K562 (cell line): ENCODE data around the gene TENT5A. TPM values are rescaled to one million over a fixed set of nuclear protein-coding genes. Genes with fewer than 3 reads are reported as not detected.

Experiments
- ATAC-seq: fragments of 200-7000 bp; cut with Tn5 transposase; 3 replicates; pipeline ENCODE4 v1.9.1; 2020; ENCODE audit warnings: moderate library complexity
- BruUV-seq: library from RNA; stranded (reverse); fragments of 400-500 nt; replicated peaks from 2 replicates; lab custom pipeline; 2021; lab: Mats Ljungman, UMichigan
- CTCF ChIA-PET: fragments of 300-600 bp; formaldehyde crosslinking; extraction: SDS; loops from one replicate; lab custom pipeline; 2021; ENCODE audit warnings: low intra/inter-chr PET ratio; lab: Yijun Ruan, JAX
- POLR2A ChIA-PET: fragments of 300-600, 350-650 bp; sonication (Branson Sonifier 250); formaldehyde crosslinking; extraction: SDS; loops from one replicate; lab custom pipeline; 2021; ENCODE audit warnings: antibody characterized with exemption, inconsistent platforms; lab: Yijun Ruan, JAX
- DNase-seq, 4 experiments: peaks; one replicate each; pipeline versions ENCODE4 v3.0.0 to v3.0.0-alpha.2; 2011 to 2018; ENCODE audit warnings: low spot score in 3 of 4, mixed read lengths in 3 of 4; ENCODE audit errors: extremely low read depth in 1 of 4
- FAIRE-seq: peaks from 2 replicates; lab custom pipeline; 2011; peaks lifted over from hg19 to GRCh38; lab: Jason Lieb, UNC
- H2AFZ ChIP-seq: 2 replicates; pipeline ENCODE4 v1.6.0; 2011; ENCODE audit warnings: low read depth, low read length, control low read depth, inconsistent platforms
- H3K27ac ChIP-seq: fragments of 200-600 bp; 3 replicates; pipeline ENCODE4 v1.8.0; 2011; ENCODE audit warnings: low read depth, mild to moderate bottlenecking, control low read depth, inconsistent platforms, low read length, moderate library complexity, mixed read lengths; ENCODE audit errors: extremely low read depth
- H3K27me3 ChIP-seq, 2 experiments: fragments of 300-600 bp in 1 of 2; 2 replicates in 1 of 2; 3 replicates in 1 of 2; pipeline versions ENCODE4 v1.6.0 to v1.8.0; 2011; ENCODE audit warnings: inconsistent platforms in 2 of 2, low read length in 2 of 2, mild to moderate bottlenecking in 1 of 2, mixed read lengths in 1 of 2, moderate library complexity in 1 of 2; ENCODE audit not compliant: control insufficient read depth in 2 of 2, insufficient read depth in 2 of 2
- H3K36me3 ChIP-seq: fragments of 300-600 bp; 3 replicates; pipeline ENCODE4 v1.8.0; 2011; ENCODE audit warnings: mild to moderate bottlenecking, low read length, inconsistent platforms; ENCODE audit not compliant: control insufficient read depth, insufficient read depth
- H3K4me1 ChIP-seq, 2 experiments: fragments of 200-600 bp in 1 of 2; replicated peaks in 1 of 2; 2 replicates in 1 of 2; 3 replicates in 1 of 2; pipeline versions ENCODE4 v1.5.1 to v1.8.0; 2011; ENCODE audit warnings: inconsistent platforms in 2 of 2, low read length in 2 of 2, mild to moderate bottlenecking in 1 of 2, mixed read lengths in 1 of 2, moderate library complexity in 1 of 2; ENCODE audit not compliant: control insufficient read depth in 2 of 2, insufficient read depth in 2 of 2
- H3K4me2 ChIP-seq: 2 replicates; pipeline ENCODE4 v1.6.1; 2011; ENCODE audit warnings: low read length, control low read depth, inconsistent platforms, mixed read lengths; ENCODE audit not compliant: insufficient read depth
- H3K4me3 ChIP-seq: fragments of 200-600 bp; sonication (generic), shearing (Covaris generic); 2 replicates; pipeline ENCODE4 v1.5.1; 2016; ENCODE audit warnings: control low read depth, inconsistent platforms
- H3K79me2 ChIP-seq: fragments of 200-600 bp; 3 replicates; pipeline ENCODE4 v1.8.0; 2011; ENCODE audit warnings: low read length, inconsistent platforms; ENCODE audit not compliant: control insufficient read depth, insufficient read depth
- H3K9ac ChIP-seq, 2 experiments: 2 replicates each; pipeline versions ENCODE4 v1.6.0 to v1.6.1; 2011; ENCODE audit warnings: low read depth in 2 of 2, low read length in 2 of 2, control low read depth in 1 of 2, inconsistent platforms in 1 of 2, mild to moderate bottlenecking in 1 of 2, mixed read lengths in 1 of 2; ENCODE audit not compliant: insufficient read depth in 1 of 2
- H3K9me1 ChIP-seq: one replicate; pipeline ENCODE4 v1.6.0; 2011; ENCODE audit warnings: inconsistent platforms, mild to moderate bottlenecking, low read length, moderate library complexity; ENCODE audit not compliant: control insufficient read depth, insufficient read depth
- H3K9me3 ChIP-seq: replicated peaks from 2 replicates; pipeline ENCODE4 v1.5.1; 2011; ENCODE audit warnings: low read depth, low read length, inconsistent platforms; ENCODE audit not compliant: control insufficient read depth, insufficient read depth
- H4K20me1 ChIP-seq: replicated peaks from 2 replicates; pipeline ENCODE4 v1.6.1; 2011; ENCODE audit warnings: low read length, inconsistent platforms, mixed read lengths; ENCODE audit not compliant: control insufficient read depth, insufficient read depth
- DIDO1 ChIP-seq: fragments of 450-650 bp; IDR thresholded peaks from 2 replicates; pipeline ENCODE4 v1.6.1; 2016; ENCODE audit warnings: low read depth, missing biosample characterization, missing genetic modification characterization
- GATA2 ChIP-seq: sonication (generic); formaldehyde crosslinking; IDR thresholded peaks from 2 replicates; pipeline ENCODE4 v1.4.0; 2020; ENCODE audit warnings: mild to moderate bottlenecking, missing genetic modification reagents
- NR2C1 ChIP-seq, 2 experiments: fragments of 450-650 bp; IDR thresholded peaks; 2 replicates each; pipeline ENCODE4 v1.6.1; 2017; ENCODE audit warnings: mild to moderate bottlenecking in 2 of 2, antibody characterized with exemption in 1 of 2, inconsistent platforms in 1 of 2, missing compliant biosample characterization in 1 of 2, missing genetic modification characterization in 1 of 2
- RFX5 ChIP-seq: IDR thresholded peaks from 2 replicates; pipeline ENCODE4 v1.6.1; 2011; ENCODE audit warnings: low read depth, mild to moderate bottlenecking, improper control_type of control experiment, low read length
- TFAM ChIP-seq: fragments of 250-450 bp; sonication (Bioruptor Pico); conservative IDR thresholded peaks from 2 replicates; pipeline ENCODE4 v1.5.0; 2021; ENCODE audit warnings: mild to moderate bottlenecking, moderate library complexity
- TSC22D4 ChIP-seq: fragments of 450-650 bp; IDR thresholded peaks from 2 replicates; pipeline ENCODE4 v1.6.1; 2016; ENCODE audit warnings: missing genetic modification characterization, missing biosample characterization, control low read depth
- WGBS: fragments of 100-300 bp; shearing (Covaris generic); methylation state at CpG from one replicate; pipeline ENCODE4 v1.1.6; 2016; ENCODE audit warnings: low coverage, mixed read lengths; ENCODE audit not compliant: insufficient coverage; ENCODE audit errors: missing lambda C conversion rate; 5-methylcytosine and 5-hydroxymethylcytosine counted together
- in situ Hi-C: fragments of 300-500 bp; cut with MboI; formaldehyde crosslinking; loops from 4 replicates; pipeline ENCODE4 v1.15.0; 2018; ENCODE audit warnings: inconsistent platforms, mixed read lengths
- intact Hi-C: fragments of 100-400 bp; cut with micrococcal nuclease; formaldehyde crosslinking; loops from 2 replicates; pipeline ENCODE4 v1.14.2; 2022
- polyA plus RNA-seq, 8 experiments: library from polyadenylated mRNA; depleted of rRNA in 4 of 8; stranded (reverse) in 5 of 8; unstranded in 3 of 8; fragments of >200 nt; fragmentation: Nextera tagmentation in 2 of 8; fragmentation: Illumina TruSeq in 1 of 8; extraction: Ambion mirVana in 2 of 8; extraction: Trizol in 1 of 8; gene quantifications; 2 replicates each; pipeline versions ENCODE4 v1.2.1 to v1.2.3, GENCODE V29; 2011 to 2014; ENCODE audit warnings: inconsistent platforms in 1 of 8, missing spikeins in 1 of 8
- total RNA-seq, 7 experiments: library from RNA; depleted of rRNA in 6 of 7; stranded (reverse); fragments of >200 nt in 6 of 7; fragmentation: Illumina TruSeq in 2 of 7; extraction: Trizol in 2 of 7; gene quantifications; 2 replicates each; pipeline versions ENCODE4 v1.2.1 to v1.2.3, GENCODE V29; 2011 to 2021; ENCODE audit warnings: low replicate concordance in 1 of 7
- TF ChIP-seq, protein P1 (sequence below): fragments of 450-650 bp; IDR thresholded peaks from 2 replicates; pipeline ENCODE4 v1.6.1; 2016; ENCODE audit warnings: low read depth
- TF ChIP-seq, protein P2 (sequence below): fragments of 450-650 bp; IDR thresholded peaks from 2 replicates; pipeline ENCODE4 v1.7.1; 2018; ENCODE audit warnings: mild to moderate bottlenecking, low read depth; ENCODE audit not compliant: partially characterized antibody

The TENT5A gene
- total and polyA plus RNA-seq, 9 of the 15 experiments (the other 6 are each of a cell fraction or from before 2014, with no cell fraction given): 0.77 to 2.3 (median 1.3) TPM

DNA sequence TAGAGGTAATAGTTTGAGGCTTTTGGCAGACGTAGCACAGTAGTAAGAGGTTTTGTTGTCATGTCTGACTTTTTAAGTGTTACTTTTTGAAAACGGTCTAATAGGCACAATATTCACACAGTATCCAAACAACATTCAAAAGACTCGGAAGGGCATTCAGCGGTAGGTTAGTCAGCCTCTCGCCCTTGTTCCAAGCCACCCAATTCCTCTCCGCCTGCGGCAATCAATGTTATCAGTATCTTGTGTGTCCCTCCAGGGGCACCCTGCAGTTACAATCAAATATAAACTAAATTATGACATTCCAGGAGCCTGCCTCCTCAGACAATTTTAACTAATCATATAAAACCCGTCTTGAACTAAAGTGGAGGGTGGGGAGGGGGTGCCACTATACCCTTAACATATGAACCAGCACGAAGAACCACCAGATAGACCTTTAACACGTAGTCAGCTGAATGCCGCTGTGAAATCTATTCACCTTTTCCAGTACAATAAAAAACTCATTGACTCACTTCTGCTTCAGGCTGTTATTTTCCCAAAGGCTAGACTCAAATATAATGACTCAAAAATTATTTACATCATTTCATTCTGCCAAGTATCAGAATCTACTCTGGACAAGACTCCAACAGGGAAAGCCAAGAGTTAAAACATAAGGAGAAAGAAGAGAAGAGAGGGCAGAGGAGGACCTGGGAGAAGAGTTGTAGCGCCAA lies 1.6 kb downstream of the TENT5A start:
- H3K4me3 ChIP-seq: 0 out of 2 replicates have a peak overlapping the region, but pooled peaks have one; percentile 9
- H3K9me3 ChIP-seq: no peaks in the 10 kb centered on the region
- in situ Hi-C loops (loop anchor here (10.0 kb wide), 1 partner anchor 1416 kb away; no protein-coding TSS in a partner anchor), intact Hi-C loops (loop anchor here (5.0 to 10.0 kb wide), 2 partner anchors 424 to 1539 kb away; no protein-coding TSS in a partner anchor)
- FAIRE-seq (no peak), DNase-seq (no peak), ATAC-seq (no peak)
- no peaks in the 10 kb centered on the region for H3K9me1 ChIP-seq
- CTCF ChIA-PET: no interaction called here
- no peak overlapping the region for H3K9ac ChIP-seq
- peaks cover 0 to 4% of the 10 kb centered on the region in 2 experiments; a peak in 1 of 5 replicates for H3K27me3 ChIP-seq
- peaks cover 7% of the 10 kb centered on the region; the same call in 2 of the 3 replicates for H3K79me2 ChIP-seq
- no peaks in the 10 kb centered on the region; the same call in 1 of the 2 replicates for H4K20me1 ChIP-seq
- peak overlapping the region; percentile 49; the same call in 1 of the 2 replicates for H3K4me2 ChIP-seq
- H2AFZ ChIP-seq: no peak overlapping the region
- H3K27ac ChIP-seq: no peak overlapping the region
- POLR2A ChIA-PET: no interaction called here
- BruUV-seq: no TSS peak
- H3K4me1 ChIP-seq: peaks cover 3 to 27% of the 10 kb centered on the region in 2 experiments; a peak in 3 of 5 replicates
- WGBS: 43% methylated on average over 12 of the region's 12 CpGs
- no peaks in the 10 kb centered on the region for H3K36me3 ChIP-seq
- TF ChIP-seq GATA2 (CRISPR knock-in tag) (no peak), TSC22D4 (tag) (no peak), TFAM (no peak), NR2C1 (IDR thresholded peaks at IDR 0.05) (no peak), NR2C1 (tag; IDR thresholded peaks at IDR 0.05) (no peak), DIDO1 (tag) (no peak), RFX5 (no peak)
- TF ChIP-seq, protein P1, sequence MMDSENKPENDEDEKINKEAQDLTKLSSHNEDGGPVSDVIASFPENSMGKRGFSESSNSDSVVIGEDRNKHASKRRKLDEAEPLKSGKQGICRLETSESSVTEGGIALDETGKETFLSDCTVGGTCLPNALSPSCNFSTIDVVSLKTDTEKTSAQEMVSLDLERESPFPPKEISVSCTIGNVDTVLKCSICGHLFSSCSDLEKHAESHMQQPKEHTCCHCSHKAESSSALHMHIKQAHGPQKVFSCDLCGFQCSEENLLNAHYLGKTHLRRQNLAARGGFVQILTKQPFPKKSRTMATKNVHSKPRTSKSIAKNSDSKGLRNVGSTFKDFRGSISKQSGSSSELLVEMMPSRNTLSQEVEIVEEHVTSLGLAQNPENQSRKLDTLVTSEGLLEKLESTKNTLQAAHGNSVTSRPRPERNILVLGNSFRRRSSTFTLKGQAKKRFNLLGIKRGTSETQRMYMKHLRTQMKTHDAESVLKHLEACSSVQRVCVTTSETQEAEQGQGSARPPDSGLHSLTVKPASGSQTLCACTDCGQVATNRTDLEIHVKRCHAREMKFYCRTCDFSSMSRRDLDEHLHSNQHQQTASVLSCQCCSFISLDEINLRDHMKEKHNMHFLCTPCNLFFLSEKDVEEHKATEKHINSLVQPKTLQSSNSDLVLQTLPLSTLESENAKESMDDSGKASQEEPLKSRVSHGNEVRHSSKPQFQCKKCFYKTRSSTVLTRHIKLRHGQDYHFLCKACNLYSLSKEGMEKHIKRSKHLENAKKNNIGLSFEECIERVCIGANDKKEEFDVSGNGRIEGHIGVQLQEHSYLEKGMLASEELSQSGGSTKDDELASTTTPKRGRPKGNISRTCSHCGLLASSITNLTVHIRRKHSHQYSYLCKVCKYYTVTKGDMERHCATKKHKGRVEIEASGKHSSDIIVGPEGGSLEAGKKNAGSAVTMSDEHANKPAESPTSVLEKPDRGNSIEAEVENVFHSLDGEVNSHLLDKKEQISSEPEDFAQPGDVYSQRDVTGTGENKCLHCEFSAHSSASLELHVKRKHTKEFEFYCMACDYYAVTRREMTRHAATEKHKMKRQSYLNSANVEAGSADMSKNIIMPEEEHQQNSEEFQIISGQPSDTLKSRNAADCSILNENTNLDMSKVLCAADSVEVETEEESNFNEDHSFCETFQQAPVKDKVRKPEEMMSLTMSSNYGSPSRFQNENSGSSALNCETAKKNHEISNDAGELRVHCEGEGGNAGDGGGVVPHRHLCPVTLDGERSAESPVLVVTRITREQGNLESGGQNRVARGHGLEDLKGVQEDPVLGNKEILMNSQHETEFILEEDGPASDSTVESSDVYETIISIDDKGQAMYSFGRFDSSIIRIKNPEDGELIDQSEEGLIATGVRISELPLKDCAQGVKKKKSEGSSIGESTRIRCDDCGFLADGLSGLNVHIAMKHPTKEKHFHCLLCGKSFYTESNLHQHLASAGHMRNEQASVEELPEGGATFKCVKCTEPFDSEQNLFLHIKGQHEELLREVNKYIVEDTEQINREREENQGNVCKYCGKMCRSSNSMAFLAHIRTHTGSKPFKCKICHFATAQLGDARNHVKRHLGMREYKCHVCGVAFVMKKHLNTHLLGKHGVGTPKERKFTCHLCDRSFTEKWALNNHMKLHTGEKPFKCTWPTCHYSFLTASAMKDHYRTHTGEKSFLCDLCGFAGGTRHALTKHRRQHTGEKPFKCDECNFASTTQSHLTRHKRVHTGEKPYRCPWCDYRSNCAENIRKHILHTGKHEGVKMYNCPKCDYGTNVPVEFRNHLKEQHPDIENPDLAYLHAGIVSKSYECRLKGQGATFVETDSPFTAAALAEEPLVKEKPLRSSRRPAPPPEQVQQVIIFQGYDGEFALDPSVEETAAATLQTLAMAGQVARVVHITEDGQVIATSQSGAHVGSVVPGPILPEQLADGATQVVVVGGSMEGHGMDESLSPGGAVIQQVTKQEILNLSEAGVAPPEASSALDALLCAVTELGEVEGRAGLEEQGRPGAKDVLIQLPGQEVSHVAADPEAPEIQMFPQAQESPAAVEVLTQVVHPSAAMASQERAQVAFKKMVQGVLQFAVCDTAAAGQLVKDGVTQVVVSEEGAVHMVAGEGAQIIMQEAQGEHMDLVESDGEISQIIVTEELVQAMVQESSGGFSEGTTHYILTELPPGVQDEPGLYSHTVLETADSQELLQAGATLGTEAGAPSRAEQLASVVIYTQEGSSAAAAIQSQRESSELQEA: no peak
- TF ChIP-seq, protein P2, sequence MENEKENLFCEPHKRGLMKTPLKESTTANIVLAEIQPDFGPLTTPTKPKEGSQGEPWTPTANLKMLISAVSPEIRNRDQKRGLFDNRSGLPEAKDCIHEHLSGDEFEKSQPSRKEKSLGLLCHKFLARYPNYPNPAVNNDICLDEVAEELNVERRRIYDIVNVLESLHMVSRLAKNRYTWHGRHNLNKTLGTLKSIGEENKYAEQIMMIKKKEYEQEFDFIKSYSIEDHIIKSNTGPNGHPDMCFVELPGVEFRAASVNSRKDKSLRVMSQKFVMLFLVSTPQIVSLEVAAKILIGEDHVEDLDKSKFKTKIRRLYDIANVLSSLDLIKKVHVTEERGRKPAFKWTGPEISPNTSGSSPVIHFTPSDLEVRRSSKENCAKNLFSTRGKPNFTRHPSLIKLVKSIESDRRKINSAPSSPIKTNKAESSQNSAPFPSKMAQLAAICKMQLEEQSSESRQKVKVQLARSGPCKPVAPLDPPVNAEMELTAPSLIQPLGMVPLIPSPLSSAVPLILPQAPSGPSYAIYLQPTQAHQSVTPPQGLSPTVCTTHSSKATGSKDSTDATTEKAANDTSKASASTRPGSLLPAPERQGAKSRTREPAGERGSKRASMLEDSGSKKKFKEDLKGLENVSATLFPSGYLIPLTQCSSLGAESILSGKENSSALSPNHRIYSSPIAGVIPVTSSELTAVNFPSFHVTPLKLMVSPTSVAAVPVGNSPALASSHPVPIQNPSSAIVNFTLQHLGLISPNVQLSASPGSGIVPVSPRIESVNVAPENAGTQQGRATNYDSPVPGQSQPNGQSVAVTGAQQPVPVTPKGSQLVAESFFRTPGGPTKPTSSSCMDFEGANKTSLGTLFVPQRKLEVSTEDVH: no peak
